Panc1 (cell line): ENCODE measurements around the gene MBD5. TPM values are rescaled to one million over a fixed set of nuclear protein-coding genes. Genes with fewer than 3 reads are reported as not detected.

Experiments used
- ATAC-seq: fragments of 200-7000 bp; cut with Tn5 transposase; 2 replicates; pipeline ENCODE4 v1.9.1; 2020; ENCODE audit warnings: mild to moderate bottlenecking, moderate library complexity
- BruUV-seq: library from RNA; stranded (reverse); fragments of 400-500 nt; replicated peaks from 2 replicates; lab custom pipeline; 2021; lab: Mats Ljungman, UMichigan
- CTCF ChIA-PET: fragments of 300-600 bp; sonication (Branson Sonifier 250); formaldehyde crosslinking; loops from one replicate; lab custom pipeline; 2022; ENCODE audit warnings: antibody characterized with exemption; lab: Charles Lee
- POLR2A ChIA-PET: fragments of 300-600 bp; sonication (Branson Sonifier 250); formaldehyde crosslinking; loops from one replicate; lab custom pipeline; 2022; ENCODE audit warnings: antibody characterized with exemption; lab: Charles Lee
- DNase-seq: peaks from one replicate; pipeline ENCODE4 v3.0.0-alpha.2; 2010; ENCODE audit warnings: low read depth, low spot score
- H3K27ac ChIP-seq: 2 replicates; pipeline ENCODE4 v1.5.1; 2011; ENCODE audit warnings: mild to moderate bottlenecking, low read length, inconsistent platforms
- H3K27me3 ChIP-seq: fragments of 200-500 bp; sonication (Bioruptor generic); 2 replicates; pipeline ENCODE4 v1.6.0; 2014; ENCODE audit warnings: low read length, inconsistent platforms; ENCODE audit not compliant: control insufficient read depth, insufficient read depth
- H3K36me3 ChIP-seq: fragments of 200-500 bp; sonication (Bioruptor generic); 2 replicates; pipeline ENCODE4 v1.5.1; 2014; ENCODE audit warnings: inconsistent platforms, mild to moderate bottlenecking, low read length, moderate library complexity; ENCODE audit not compliant: control insufficient read depth, insufficient read depth
- H3K4me1 ChIP-seq: 2 replicates; pipeline ENCODE4 v1.5.1; 2011; ENCODE audit warnings: inconsistent platforms, mild to moderate bottlenecking, low read length, moderate library complexity; ENCODE audit not compliant: control insufficient read depth, insufficient read depth
- H3K4me3 ChIP-seq, 2 experiments: 2 replicates each; pipeline ENCODE4 v1.5.1; 2011 to 2012; ENCODE audit warnings: low read depth in 2 of 2, low read length in 2 of 2, mild to moderate bottlenecking in 2 of 2, inconsistent platforms in 1 of 2, moderate library complexity in 1 of 2
- H3K9me3 ChIP-seq: fragments of 200-500 bp; sonication (Bioruptor generic); 2 replicates; pipeline ENCODE4 v1.5.1; 2014; ENCODE audit warnings: low read depth, mild to moderate bottlenecking, inconsistent platforms, low read length, moderate library complexity; ENCODE audit not compliant: control insufficient read depth, insufficient read depth
- POLR2AphosphoS5 ChIP-seq: IDR thresholded peaks from 2 replicates; pipeline ENCODE4 v1.6.1; 2012; ENCODE audit warnings: mild to moderate bottlenecking, low read depth, low read length, moderate library complexity
- SIN3A ChIP-seq: IDR thresholded peaks from 2 replicates; pipeline ENCODE4 v1.6.1; 2012; ENCODE audit warnings: low read depth, mild to moderate bottlenecking, low read length, moderate library complexity, borderline replicate concordance; ENCODE audit not compliant: insufficient read depth
- TCF7L2 ChIP-seq: IDR thresholded peaks from 2 replicates; pipeline ENCODE4 v1.6.1; 2011; ENCODE audit warnings: mild to moderate bottlenecking, low read depth, low read length, inconsistent platforms
- in situ Hi-C: cut with HindIII; loops from 2 replicates; pipeline ENCODE4 v1.10.0; 2016; ENCODE audit warnings: low sequenced_read_pairs, low pct_unique_long_range_greater_than_20kb
- intact Hi-C: fragments of 100-400 bp; cut with micrococcal nuclease; formaldehyde crosslinking; loops from one replicate; pipeline ENCODE4 v1.10.0; 2022; ENCODE audit not compliant: unreplicated experiment
- total RNA-seq: library from RNA; stranded (reverse); gene quantifications from one replicate; pipeline ENCODE4 v1.2.1, GENCODE V29; 2021; ENCODE audit not compliant: unreplicated experiment
- TF ChIP-seq, protein P1 (sequence below), 2 experiments: IDR thresholded peaks; 2 replicates each; pipeline ENCODE4 v1.6.1; 2011 to 2012; ENCODE audit warnings: low read depth in 2 of 2, control low read depth in 1 of 2, low read length in 1 of 2, mild to moderate bottlenecking in 1 of 2, moderate library complexity in 1 of 2; ENCODE audit not compliant: insufficient read depth in 1 of 2
- TF ChIP-seq, protein P2 (sequence below): fragments of 450-650 bp; IDR thresholded peaks from 2 replicates; pipeline ENCODE4 v1.5.1; 2017; ENCODE audit warnings: mild to moderate bottlenecking

Gene MBD5
- total RNA-seq, 1 experiment from 2014 or later = 40.2 TPM

DNA sequence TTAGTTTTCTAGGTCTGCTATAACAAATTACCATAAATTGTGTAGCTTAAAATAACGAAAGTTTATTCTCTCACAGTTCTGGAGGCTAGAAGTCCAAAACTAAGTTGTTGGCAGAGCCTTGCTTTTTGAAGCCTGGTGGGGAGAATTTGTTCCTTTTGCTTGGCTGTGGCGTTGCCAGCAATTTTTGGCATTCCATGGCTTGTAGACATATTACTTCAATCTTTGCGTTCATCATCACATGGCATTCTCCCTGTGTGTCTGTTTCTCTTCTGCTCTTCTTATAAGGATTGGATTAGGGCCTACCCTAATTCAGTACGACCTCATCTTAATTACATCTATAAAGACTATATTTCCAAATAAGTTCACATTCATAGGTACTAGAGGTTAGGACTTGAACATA lies 217.7 kb downstream of the MBD5 start:
- Histone ChIP-seq H3K4me1 (no peaks in the 10 kb centered on the region), H3K27me3 (no peaks in the 10 kb centered on the region), H3K4me3 (no peak overlapping the region), H3K27ac (no peak overlapping the region), H3K9me3 (peaks cover 11% of the 10 kb centered on the region; the same call in 1 of the 2 replicates), H3K36me3 (no peaks in the 10 kb centered on the region)
- in situ Hi-C loops = no loop called here
- no TSS peak for BruUV-seq
- POLR2A ChIA-PET = no interaction called here
- DNase-seq (no peak), ATAC-seq (no peak)
- intact Hi-C loops = no loop called here
- TF ChIP-seq POLR2AphosphoS5 (no peak), SIN3A (no peak), TCF7L2 (no peak)
- CTCF ChIA-PET = no interaction called here

DNA sequence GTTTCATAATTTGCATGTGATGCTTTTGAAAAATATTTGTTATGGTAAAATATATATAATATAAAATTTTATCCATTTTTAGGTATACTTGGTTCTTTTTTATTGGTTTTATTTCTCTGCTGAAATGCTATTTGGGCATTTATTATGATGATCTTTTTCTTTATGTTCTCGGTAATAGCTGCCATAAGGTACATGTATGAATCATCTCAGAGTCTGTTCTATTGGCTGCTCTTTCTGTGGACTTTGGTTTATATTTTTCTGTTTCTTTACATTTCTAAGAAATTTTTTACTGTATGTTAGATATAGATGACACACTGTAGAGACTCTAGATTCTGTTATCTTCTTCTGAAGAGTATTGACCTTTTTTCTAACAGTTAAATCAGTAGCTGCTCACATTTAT lies 219.9 kb downstream of the MBD5 start:
- POLR2A ChIA-PET = no interaction called here
- in situ Hi-C loops = no loop called here
- no peak for DNase-seq
- H3K36me3 ChIP-seq = no peaks in the 10 kb centered on the region
- TF ChIP-seq POLR2AphosphoS5 (no peak), TCF7L2 (no peak), SIN3A (no peak)
- TF ChIP-seq, protein P1, sequence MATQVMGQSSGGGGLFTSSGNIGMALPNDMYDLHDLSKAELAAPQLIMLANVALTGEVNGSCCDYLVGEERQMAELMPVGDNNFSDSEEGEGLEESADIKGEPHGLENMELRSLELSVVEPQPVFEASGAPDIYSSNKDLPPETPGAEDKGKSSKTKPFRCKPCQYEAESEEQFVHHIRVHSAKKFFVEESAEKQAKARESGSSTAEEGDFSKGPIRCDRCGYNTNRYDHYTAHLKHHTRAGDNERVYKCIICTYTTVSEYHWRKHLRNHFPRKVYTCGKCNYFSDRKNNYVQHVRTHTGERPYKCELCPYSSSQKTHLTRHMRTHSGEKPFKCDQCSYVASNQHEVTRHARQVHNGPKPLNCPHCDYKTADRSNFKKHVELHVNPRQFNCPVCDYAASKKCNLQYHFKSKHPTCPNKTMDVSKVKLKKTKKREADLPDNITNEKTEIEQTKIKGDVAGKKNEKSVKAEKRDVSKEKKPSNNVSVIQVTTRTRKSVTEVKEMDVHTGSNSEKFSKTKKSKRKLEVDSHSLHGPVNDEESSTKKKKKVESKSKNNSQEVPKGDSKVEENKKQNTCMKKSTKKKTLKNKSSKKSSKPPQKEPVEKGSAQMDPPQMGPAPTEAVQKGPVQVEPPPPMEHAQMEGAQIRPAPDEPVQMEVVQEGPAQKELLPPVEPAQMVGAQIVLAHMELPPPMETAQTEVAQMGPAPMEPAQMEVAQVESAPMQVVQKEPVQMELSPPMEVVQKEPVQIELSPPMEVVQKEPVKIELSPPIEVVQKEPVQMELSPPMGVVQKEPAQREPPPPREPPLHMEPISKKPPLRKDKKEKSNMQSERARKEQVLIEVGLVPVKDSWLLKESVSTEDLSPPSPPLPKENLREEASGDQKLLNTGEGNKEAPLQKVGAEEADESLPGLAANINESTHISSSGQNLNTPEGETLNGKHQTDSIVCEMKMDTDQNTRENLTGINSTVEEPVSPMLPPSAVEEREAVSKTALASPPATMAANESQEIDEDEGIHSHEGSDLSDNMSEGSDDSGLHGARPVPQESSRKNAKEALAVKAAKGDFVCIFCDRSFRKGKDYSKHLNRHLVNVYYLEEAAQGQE (IDR thresholded peaks at IDR 0.05; ENCODE audit: insufficient read depth in 1 of 2, low read depth in 2 of 2, low read length in 1 of 2) = no peak
- TF ChIP-seq, protein P2, sequence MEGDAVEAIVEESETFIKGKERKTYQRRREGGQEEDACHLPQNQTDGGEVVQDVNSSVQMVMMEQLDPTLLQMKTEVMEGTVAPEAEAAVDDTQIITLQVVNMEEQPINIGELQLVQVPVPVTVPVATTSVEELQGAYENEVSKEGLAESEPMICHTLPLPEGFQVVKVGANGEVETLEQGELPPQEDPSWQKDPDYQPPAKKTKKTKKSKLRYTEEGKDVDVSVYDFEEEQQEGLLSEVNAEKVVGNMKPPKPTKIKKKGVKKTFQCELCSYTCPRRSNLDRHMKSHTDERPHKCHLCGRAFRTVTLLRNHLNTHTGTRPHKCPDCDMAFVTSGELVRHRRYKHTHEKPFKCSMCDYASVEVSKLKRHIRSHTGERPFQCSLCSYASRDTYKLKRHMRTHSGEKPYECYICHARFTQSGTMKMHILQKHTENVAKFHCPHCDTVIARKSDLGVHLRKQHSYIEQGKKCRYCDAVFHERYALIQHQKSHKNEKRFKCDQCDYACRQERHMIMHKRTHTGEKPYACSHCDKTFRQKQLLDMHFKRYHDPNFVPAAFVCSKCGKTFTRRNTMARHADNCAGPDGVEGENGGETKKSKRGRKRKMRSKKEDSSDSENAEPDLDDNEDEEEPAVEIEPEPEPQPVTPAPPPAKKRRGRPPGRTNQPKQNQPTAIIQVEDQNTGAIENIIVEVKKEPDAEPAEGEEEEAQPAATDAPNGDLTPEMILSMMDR = no peak
- peaks cover 9% of the 10 kb centered on the region; the same call in 1 of the 2 replicates for H3K4me1 ChIP-seq
- no peaks in the 10 kb centered on the region for H3K27me3 ChIP-seq
- H3K4me3 ChIP-seq = no peak overlapping the region
- CTCF ChIA-PET = no interaction called here
- no TSS peak for BruUV-seq
- H3K9me3 ChIP-seq = peaks cover 9% of the 10 kb centered on the region; the same call in 1 of the 2 replicates
- ATAC-seq = no peak
- no peak overlapping the region for H3K27ac ChIP-seq
- intact Hi-C loops = no loop called here

DNA sequence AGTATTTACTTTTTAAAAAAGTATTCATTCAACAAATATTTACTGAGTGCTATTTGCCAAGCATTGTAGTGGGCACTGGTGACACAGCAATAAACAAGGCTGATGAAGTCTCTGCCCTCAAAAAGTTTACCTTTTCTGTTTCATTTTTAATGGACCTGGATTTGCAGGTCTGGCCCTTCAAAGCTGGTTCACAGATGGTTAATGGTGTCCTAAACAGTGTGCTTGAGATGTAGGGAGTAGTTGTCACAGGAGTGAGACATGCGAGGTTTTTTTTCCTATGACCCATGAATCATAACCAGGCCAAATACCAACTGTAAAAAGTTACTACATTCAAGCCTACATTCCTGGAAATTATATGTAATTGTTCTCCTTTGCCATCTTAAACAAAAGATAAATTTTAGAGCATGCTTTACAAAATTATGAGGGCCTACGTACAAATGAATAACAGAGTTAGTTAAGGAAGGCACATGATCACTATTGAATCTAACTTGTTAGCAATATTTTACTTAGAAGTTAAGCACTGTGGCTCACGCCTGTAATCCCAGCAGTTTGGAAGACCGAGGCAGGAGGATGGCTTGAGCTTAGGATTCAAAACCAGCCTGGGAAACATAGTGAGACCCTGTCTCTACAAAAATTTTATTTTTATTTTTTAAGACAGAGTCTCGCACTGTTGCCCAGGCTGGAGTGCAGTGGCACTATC lies 223.9 kb downstream of the MBD5 start:
- Histone ChIP-seq H3K4me1 (peaks cover 9% of the 10 kb centered on the region; the same call in 1 of the 2 replicates), H3K27me3 (no peaks in the 10 kb centered on the region), H3K4me3 (no peak overlapping the region), H3K27ac (no peak overlapping the region), H3K9me3 (no peaks in the 10 kb centered on the region), H3K36me3 (no peaks in the 10 kb centered on the region)
- TF ChIP-seq POLR2AphosphoS5 (no peak), TCF7L2 (no peak), SIN3A (no peak)
- TF ChIP-seq, protein P2 = no peak
- TF ChIP-seq, protein P1 (IDR thresholded peaks at IDR 0.05; ENCODE audit: insufficient read depth in 1 of 2, low read depth in 2 of 2, low read length in 1 of 2) = no peak
- POLR2A ChIA-PET = no interaction called here
- ATAC-seq (peak; percentile 69; the same call in 1 of the 2 replicates), DNase-seq (peak; percentile 28)
- in situ Hi-C loops (no loop called here), intact Hi-C loops (no loop called here)
- CTCF ChIA-PET = no interaction called here
- BruUV-seq = no TSS peak
